Stimulated activated CD8-positive, alpha-beta memory T cell treated with anti-CD3 and anti-CD28 coated beads, Interleukin-2, amount 100 ng/mL, for 48 hours (primary cell): ENCODE data around the gene MACROH2A1.

ENCODE experiments used
- DNase-seq, 2 donors: peaks; one replicate each; pipeline ENCODE4 v3.0.0-alpha.2; 2020; ENCODE audit warnings: low read depth in 2 of 2

Gene MACROH2A1

GRCh38 chr5:135355169-135355568, 43.9 kb downstream of the MACROH2A1 start:
- no peak for DNase-seq

GRCh38 chr5:135353952-135354721, 44.9 kb downstream of the MACROH2A1 start:
- no peak for DNase-seq

GRCh38 chr5:135350536-135350935, 48.5 kb downstream of the MACROH2A1 start:
- DNase-seq: no peak

- no peak for DNase-seq
These were observed 49.1 kb downstream of the MACROH2A1 start for GRCh38 chr5:135349886-135350285.

- DNase-seq: no peak
These were observed 49.6 kb downstream of the MACROH2A1 start for GRCh38 chr5:135349451-135349850.

GRCh38 chr5:135348918-135349317, 50.1 kb downstream of the MACROH2A1 start:
- no peak for DNase-seq

- no peak for DNase-seq
These were observed 51.6 kb downstream of the MACROH2A1 start for GRCh38 chr5:135347392-135347791.

- DNase-seq: no peak
These were observed 52.9 kb downstream of the MACROH2A1 start for GRCh38 chr5:135345956-135346731.

- DNase-seq: no peak
These were observed 54.7 kb downstream of the MACROH2A1 start for GRCh38 chr5:135344349-135344748.

- no peak for DNase-seq
These were observed 55.6 kb downstream of the MACROH2A1 start for GRCh38 chr5:135343413-135343812.

- DNase-seq: no peak
These were observed 56.5 kb downstream of the MACROH2A1 start for GRCh38 chr5:135342551-135342875.

- DNase-seq: no peak
These were observed 57.1 kb downstream of the MACROH2A1 start for GRCh38 chr5:135341696-135342550.

GRCh38 chr5:135341016-135341666, 57.9 kb downstream of the MACROH2A1 start:
- no peak for DNase-seq

GRCh38 chr5:135340568-135340967, 58.5 kb downstream of the MACROH2A1 start:
- no peak for DNase-seq

GRCh38 chr5:135339623-135340022, 59.4 kb downstream of the MACROH2A1 start:
- DNase-seq: no peak

- DNase-seq: no peak
These were observed 59.8 kb downstream of the MACROH2A1 start for GRCh38 chr5:135339189-135339588.

GRCh38 chr5:135337064-135337463, 62.0 kb downstream of the MACROH2A1 start:
- no peak for DNase-seq

- DNase-seq: no peak
These were observed 63.8 kb downstream of the MACROH2A1 start for GRCh38 chr5:135335031-135335828.

- no peak for DNase-seq
These were observed 65.1 kb downstream of the MACROH2A1 start for GRCh38 chr5:135333732-135334515.

- no peak for DNase-seq
These were observed 66.4 kb downstream of the MACROH2A1 start for GRCh38 chr5:135332519-135333150.
